GM12865 (cell line): Measurements from ENCODE around the gene RARRES1.

ENCODE experiments used
- DNase-seq: peaks from one replicate; pipeline ENCODE4 v3.0.0; 2010; ENCODE audit warnings: low read depth
- H3K4me3 ChIP-seq: 2 replicates; pipeline ENCODE4 v1.5.1; 2011; ENCODE audit warnings: mild to moderate bottlenecking, low read depth, low read length, control low read depth
- CTCF ChIP-seq: IDR thresholded peaks from 2 replicates; pipeline ENCODE4 v1.5.1; 2011; ENCODE audit warnings: low read length, control low read depth, low read depth, inconsistent platforms; ENCODE audit not compliant: insufficient read depth; ENCODE audit errors: missing control alignments

RARRES1 gene

GRCh38 chr3:158775426-158776410 lies 43.5 kb upstream of the RARRES1 start:
- no peak overlapping the region for H3K4me3 ChIP-seq
- no peak for TF ChIP-seq CTCF
- peak; percentile 12 for DNase-seq

GRCh38 chr3:158774965-158775364 lies 42.7 kb upstream of the RARRES1 start:
- TF ChIP-seq CTCF = no peak
- DNase-seq = no peak

GRCh38 chr3:158773845-158774830 lies 41.9 kb upstream of the RARRES1 start:
- DNase-seq = no peak
- no peak for TF ChIP-seq CTCF
- H3K4me3 ChIP-seq = no peak overlapping the region

More at GRCh38 chr3:158774965-158775364, 42.7 kb upstream of the RARRES1 start:
- H3K4me3 ChIP-seq = no peak overlapping the region

- no peak for TF ChIP-seq CTCF
- no peak overlapping the region for H3K4me3 ChIP-seq
- DNase-seq = no peak
These were observed 40.9 kb upstream of the RARRES1 start for GRCh38 chr3:158773166-158773565.

GRCh38 chr3:158771982-158772381 lies 39.7 kb upstream of the RARRES1 start:
- no peak overlapping the region for H3K4me3 ChIP-seq
- no peak for TF ChIP-seq CTCF
- no peak for DNase-seq

- H3K4me3 ChIP-seq = no peak overlapping the region
- no peak for DNase-seq
- TF ChIP-seq CTCF = no peak
These were observed 39.3 kb upstream of the RARRES1 start for GRCh38 chr3:158771577-158771976.
